Fibroblast of mammary gland (primary cell): ENCODE results near the gene CHST13.
A peak's percentile ranks its signal among the peaks of the same experiment; 100 is the strongest.
"Not testable (repeated sequence)": the region's sequence is repeated elsewhere in the genome, so short reads cannot be mapped to it uniquely, and the experiment has no call there.

ENCODE experiments used
- DNase-seq: peaks from one replicate; pipeline ENCODE4 v3.0.0-alpha.2; 2010; ENCODE audit warnings: low read depth
- H3K4me3 ChIP-seq: 2 replicates; pipeline ENCODE4 v1.5.1; 2011; ENCODE audit warnings: low read depth, mild to moderate bottlenecking, low read length, moderate library complexity; ENCODE audit not compliant: control insufficient read depth
- TF ChIP-seq, protein P1 (sequence below): conservative IDR thresholded peaks from 2 replicates; pipeline ENCODE4 v1.5.1; 2011; ENCODE audit warnings: low read depth, low read length, inconsistent platforms; ENCODE audit not compliant: control insufficient read depth, insufficient read depth

The CHST13 gene

DNA sequence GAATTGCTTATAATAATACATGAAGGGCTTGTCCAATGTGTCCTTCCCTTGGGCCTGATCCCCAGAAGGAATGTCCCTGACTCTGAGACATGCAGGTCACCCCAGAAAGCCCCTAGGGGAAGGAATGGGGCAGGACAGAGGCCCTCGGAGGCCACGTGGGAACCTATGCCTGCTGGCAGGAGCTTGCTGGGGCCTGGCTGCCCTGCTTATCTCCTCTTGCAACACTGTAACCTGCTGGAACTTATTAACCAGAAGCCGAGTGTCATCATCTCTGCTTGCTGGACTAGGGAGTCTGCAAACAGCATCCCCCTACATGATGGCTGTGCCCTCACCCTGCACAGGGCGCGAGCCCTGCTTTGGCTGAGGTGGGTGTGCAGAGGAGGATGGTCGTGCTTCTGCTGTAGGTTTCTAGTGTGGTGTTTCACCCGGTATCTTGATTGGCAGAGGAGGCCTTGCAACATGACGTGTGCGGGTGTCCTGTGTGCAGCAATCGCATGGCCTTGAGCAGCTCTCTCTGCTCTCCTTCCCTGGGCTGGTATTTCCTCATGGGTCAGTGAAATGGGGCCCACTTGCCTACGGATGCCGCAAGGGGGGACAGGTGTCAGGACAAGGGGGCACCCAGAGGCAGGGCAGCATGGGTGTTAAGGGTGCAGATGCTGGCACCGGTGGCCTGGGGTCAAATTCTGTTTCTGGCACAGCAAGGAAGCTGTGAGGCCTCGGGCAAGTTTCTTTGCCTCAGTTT, 5.0 kb downstream of the CHST13 start:
- H3K4me3 ChIP-seq = no peak overlapping the region
- TF ChIP-seq, protein P1, sequence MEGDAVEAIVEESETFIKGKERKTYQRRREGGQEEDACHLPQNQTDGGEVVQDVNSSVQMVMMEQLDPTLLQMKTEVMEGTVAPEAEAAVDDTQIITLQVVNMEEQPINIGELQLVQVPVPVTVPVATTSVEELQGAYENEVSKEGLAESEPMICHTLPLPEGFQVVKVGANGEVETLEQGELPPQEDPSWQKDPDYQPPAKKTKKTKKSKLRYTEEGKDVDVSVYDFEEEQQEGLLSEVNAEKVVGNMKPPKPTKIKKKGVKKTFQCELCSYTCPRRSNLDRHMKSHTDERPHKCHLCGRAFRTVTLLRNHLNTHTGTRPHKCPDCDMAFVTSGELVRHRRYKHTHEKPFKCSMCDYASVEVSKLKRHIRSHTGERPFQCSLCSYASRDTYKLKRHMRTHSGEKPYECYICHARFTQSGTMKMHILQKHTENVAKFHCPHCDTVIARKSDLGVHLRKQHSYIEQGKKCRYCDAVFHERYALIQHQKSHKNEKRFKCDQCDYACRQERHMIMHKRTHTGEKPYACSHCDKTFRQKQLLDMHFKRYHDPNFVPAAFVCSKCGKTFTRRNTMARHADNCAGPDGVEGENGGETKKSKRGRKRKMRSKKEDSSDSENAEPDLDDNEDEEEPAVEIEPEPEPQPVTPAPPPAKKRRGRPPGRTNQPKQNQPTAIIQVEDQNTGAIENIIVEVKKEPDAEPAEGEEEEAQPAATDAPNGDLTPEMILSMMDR = no peak
- DNase-seq = peak; percentile 10

DNA sequence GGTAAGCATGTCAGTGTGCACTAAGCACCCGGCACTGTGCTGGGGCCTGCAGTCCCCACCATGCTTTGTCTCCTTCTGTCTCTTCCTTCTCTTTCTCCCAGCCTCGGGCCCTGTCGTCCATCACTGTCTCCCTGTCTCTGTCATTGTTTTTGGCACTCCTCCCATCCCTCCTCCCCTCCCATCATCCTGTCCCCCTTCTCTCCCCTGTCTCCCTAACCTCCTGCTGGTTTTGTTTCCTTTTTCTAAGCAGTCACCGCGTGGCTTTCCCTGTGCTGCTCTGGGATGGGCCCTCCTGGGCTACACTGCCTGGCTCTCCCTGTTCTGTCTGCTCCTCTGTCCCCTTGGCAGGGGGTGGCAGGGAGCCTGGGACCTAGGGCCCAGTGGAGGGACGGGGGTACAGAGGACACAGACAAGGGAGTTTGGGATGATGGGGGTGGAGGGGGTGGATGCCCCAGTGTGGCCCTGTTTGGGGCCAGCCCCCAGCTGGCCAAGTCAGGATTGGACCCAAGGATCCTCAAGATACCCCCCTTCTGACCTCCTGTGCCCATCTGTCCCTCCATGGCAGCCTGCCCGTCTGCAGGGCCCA, 5.7 kb downstream of the CHST13 start:
- H3K4me3 ChIP-seq = no peak overlapping the region
- DNase-seq = no peak
- TF ChIP-seq, protein P1 = no peak

DNA sequence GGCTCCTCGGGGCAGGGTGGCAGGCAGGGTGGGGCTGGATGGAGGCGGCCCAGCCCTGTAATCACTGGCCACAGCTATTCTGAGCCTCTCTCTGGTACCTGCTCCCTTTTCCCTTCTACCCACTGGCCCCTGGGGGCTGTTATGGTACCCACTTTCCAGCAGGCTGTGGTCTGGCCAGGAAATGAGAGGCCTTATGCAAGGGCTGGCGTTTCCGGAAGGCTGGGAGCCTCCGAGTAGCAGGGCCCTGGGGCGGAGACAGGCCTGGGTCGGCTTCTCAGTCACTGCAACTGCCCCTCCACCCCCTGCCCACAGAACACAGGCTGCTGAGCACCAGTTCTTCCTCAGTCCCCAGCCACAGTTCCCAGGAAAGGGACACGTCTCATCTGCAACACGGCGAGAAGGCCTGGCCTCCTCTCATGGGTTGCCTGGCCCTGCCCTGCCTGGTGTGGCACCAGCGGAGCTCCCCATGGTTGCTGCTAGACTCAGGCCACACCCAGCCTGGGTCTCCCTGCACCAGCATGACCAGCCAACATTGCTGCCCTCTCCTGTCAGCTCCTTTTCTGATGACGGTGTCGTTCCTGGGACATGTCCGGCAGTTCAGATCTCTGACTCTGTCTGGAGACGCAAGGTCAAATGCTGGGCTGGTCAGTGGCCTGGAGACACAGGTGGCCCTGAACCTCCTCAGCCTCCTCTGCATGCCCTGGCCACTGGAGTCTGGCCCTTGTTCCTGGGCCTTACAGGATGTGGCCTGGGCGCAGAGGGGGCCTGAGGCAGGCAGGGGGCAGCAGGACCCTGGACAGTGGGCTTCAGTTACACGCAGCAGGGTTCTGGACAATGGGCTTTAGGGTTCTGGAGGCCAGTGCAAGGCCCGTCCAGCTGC, 6.5 kb downstream of the CHST13 start:
- TF ChIP-seq, protein P1 = no peak
- H3K4me3 ChIP-seq = no peak overlapping the region
- DNase-seq = no peak

DNA sequence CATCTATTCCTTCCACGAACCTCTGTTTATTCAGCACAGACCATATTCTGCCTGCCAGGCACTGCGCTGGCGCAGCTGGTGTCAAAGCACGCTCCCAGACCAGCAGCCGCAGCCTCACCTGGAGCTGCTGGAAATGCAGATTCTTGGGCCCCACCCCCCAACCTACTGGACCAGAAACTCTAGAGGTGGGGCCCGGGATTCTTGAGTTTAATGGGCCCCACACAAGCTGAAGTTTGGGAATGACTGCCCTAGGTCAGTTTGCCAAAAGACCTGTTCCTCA, 7.0 kb downstream of the CHST13 start:
- DNase-seq = no peak
- TF ChIP-seq, protein P1 = no peak
- H3K4me3 ChIP-seq = no peak overlapping the region

DNA sequence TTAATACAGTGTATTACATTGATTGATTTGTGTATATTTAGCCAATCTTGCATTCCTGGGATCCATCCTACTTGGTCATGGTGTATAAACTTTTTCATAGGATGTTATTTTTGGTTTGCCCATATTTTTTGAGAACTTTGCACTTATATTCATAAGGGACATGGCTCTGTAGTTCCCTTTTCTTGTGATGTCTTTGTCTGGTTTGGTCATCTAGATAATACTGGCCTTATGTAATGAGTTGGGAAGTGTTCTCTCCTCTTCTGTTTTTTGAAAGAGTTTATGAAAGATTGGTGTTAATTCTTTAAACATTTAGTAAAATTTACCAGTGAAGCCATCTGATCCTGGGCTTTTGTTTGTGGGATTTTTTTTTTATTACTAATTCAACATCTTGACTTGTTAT, 9.6 kb downstream of the CHST13 start:
- H3K4me3 ChIP-seq = no peak overlapping the region
- TF ChIP-seq, protein P1 = no peak
- no peak for DNase-seq

DNA sequence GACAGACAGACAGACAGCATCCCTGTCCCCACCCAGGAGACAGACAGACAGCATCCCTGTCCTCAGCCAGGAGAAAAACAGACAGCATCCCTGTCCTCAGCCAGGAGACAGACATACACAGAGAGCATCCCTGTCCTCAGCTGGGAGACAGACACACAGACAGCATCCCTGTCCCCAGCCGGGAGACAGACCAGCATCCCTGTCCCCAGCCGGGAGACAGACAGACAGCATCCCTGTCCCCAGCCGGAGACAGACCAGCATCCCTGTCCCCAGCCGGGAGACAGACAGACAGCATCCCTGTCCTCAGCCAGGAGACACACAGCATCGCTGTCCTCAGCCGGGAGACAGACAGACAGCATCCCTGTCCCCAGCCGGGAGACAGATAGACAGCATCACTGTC, 10.8 kb downstream of the CHST13 start:
- not testable (repeated sequence) for DNase-seq, H3K4me3 ChIP-seq

DNA sequence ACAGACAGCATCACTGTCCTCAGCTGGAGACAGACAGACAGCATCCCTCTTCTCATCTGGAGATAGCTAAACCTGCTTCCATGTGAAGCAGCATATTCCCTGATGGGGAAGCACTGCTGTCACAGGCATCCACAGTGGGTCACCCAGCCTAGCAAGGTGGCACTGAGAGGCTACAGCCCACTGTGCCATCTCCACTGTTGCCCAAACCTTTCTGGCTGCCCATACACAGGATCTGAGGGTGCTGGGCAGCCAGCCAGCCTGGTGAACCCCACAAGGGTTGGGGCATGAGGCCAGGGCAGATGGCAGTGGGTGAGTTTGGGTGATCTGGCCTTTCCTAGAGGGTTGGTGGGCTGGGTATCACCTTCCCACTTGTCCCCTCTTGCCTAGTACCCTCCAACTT, 11.7 kb downstream of the CHST13 start:
- H3K4me3 ChIP-seq = no peak overlapping the region
- TF ChIP-seq, protein P1 = no peak
- no peak for DNase-seq
